GM21737 (cell line): ENCODE results near the gene ZNF569.
A peak's percentile ranks its signal among the peaks of the same experiment; 100 is the strongest.
"Not testable (repeated sequence)": the region's sequence is repeated elsewhere in the genome, so short reads cannot be mapped to it uniquely, and the experiment has no call there.

Experiments
- ATAC-seq: cut with Tn5 transposase; IDR thresholded peaks from one replicate; pipeline ENCODE4 v1.9.1; 2021; ENCODE audit warnings: mild to moderate bottlenecking, moderate library complexity; ENCODE audit not compliant: unreplicated experiment

The ZNF569 gene

DNA sequence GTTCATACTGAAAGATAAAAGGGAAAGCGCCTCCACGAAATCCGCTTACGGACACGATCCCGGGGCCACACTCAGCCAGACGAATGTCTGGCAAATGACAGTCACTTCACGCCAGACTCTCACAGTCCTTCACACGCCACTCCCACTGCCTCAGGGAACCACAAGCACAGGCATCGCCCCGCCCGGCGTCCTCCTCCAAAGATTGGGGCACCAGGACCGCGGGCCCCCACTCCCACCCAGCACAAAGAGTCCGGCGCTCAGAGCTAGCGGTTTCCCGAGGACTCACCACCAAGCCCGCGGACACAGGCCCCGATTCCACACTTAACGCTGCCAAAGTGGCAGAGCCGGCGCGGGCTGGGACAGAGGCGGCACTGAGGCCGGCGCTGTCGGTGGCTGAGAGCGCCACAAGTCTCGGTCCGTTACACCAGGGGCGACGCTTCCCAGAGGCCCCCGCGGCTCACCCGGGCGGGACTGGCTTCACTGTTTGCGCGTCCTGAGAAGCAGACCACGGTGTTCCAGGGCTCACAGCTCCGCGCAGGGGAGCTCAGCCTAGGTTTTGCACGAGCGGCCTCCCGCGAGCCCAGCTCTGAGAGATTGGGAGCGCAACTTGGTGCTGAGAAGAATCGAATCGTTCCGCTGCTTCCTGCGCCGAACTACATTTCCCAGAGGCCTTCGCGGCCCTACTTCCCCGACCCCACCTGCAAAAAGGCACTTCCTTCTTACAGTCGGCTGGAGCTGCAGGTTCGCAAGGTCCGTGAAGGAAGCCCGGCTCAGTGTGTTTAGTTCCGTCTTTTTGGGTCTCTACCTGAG, at the start of gene ZNF569:
Gene ZNF569 (minus strand): TSS at position 647 of the 810 bp plus-strand sequence. CDS start 22,523 bp downstream, outside the sequence.
- peak; percentile 62 for ATAC-seq

DNA sequence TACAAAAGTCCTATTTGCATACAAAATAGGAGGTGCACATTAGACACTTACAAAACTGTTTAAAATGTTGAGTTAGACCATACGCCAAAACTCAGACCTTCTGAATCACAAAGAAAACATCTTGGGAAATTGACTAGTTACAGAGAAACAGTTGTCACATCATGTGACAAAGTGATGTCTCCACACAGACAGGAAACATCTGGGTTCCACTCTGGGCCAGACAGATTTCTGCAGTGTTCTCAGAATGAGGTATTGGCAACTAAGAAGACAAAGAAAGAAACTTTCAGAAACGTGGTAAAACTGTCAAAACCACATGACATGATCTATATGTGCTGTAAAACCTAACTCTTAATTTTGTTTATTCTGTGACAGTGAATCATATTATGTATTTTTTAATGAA, 46.2 kb upstream of the ZNF569 start:
- no peak for ATAC-seq

DNA sequence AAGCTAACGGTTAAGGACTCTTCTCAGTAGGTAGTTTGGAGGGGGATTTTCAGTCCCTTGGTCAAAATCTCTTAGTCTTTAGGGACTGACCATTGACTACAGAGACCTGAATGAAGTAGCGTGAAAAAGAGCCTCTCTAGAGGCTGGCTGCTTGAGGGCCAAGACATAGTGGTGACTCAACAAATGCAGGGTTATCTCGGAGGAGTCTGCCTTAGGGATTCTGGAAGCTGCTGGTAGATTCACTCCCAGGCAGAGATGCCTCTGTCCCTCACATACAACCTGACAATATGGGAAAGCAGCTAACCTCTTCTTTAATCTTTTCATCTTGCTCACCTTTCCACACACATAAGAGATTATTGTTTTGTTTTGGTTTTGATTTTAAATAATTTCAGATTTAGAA, 44.6 kb upstream of the ZNF569 start:
- no peak for ATAC-seq

DNA sequence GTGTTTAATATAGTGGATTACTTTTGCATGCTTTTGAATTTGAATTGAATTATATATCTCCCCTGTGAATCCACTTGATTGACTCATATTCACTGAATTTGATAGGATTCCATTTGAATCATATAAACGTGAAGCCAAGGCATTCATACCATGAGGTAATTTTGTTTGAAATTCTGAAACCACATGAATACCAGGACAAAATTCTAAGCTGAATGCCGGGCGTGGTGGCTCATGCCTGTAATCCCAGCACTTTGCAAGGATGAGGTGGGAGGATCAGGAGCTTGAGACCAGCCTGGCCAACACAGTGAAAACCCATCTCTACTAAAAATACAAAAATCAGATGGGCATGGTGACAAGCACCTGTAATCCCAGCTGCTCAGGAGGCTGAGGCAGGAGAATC, 43.9 kb upstream of the ZNF569 start:
- no peak for ATAC-seq

DNA sequence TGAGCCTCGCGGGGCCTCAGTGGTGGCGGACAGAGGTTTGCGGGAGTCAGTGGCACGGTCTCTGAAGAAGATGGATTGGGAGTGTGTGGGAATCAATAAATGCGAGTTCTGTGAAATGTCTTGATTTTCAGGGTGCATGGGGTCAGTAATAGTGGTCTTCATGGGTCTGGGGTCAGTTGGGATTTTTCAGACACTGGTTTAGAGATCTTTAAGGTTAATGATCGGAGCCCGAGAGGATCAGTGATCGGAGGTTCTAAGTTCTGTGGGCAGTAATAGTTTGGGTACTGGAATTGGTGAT, 39.9 kb upstream of the ZNF569 start:
- no peak for ATAC-seq

DNA sequence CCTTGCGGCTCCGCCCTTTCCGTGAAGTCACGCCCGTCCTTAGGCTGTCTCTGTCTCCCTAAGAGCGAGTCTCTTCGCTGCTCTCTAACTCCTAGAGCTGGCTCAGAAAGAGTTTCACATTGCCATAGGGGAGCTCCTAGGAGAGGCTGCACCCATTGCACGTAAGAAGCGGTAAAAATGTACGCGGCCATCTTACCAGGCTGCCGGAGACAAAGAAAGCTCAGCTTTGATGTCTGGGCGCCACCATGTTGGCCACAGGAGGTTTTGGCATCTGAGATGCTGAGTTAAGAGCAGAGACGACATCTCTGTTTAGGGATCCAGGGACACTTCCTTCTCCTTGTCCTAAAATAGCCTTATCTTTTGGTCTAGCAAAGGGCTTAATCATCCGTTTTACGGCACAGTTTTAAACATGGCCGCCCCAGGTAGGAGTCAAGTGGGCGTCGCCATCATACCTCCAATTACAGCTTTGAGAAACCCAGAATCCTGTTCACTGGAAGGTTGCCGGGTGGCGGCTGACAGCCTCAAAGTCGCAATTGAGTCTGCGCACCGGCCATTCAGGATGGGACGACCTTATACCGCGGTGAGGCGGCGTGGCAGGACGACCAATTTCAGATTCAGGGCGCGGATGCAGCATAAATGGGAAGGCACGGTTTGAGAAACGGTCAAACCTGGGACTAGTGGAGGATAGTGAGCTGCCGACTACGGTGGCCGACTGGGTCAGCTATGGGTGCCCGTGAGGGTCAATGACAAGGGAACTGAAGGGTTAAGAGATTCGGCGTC, 39.3 kb upstream of the ZNF569 start, which contains the start of gene ZNF793:
Gene ZNF793 (plus strand): TSS at position 553 of the 780 bp plus-strand sequence. CDS start 16,501 bp downstream, outside the sequence.
- ATAC-seq = peak; percentile 67

DNA sequence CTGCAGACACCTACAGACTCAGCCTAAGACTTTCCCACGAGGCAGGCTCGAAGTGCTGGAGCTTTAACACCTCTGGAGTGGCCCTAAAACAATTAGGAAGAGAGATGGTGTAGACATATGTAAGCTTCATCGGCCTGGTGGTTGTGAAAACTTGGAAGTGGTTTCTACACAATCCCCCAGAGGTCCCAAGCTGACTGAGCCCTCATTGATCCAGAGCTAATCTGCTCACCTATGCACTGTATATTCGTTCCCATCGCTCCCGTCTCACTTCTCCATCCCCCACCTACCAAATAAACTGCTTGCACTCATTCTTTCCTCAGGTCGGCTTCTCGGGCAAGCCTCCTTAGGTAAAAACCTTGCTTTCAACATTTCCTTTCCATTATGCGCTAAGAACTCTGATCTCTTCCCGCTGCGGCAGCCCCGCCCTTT, 38.7 kb upstream of the ZNF569 start:
- peak; percentile 27 for ATAC-seq

DNA sequence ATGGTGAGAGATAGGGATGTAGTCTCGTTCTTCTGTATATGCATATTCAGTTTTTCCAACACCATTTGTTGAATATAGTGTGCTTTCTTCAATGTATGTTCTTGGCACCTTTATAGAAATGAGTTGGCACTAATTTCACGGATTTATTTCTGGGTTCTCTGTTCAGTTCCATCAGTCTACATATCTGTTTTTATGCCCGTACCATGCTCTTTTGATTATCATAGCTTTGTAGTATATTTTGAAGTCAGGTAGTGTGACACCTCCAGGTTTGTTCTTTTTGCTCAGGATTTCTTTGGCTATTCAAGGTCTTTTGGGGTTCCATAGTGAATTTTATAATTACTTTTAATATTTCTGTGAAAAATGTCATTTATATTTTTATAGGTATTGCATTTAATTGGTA, 25.0 kb upstream of the ZNF569 start:
- ATAC-seq = no peak

DNA sequence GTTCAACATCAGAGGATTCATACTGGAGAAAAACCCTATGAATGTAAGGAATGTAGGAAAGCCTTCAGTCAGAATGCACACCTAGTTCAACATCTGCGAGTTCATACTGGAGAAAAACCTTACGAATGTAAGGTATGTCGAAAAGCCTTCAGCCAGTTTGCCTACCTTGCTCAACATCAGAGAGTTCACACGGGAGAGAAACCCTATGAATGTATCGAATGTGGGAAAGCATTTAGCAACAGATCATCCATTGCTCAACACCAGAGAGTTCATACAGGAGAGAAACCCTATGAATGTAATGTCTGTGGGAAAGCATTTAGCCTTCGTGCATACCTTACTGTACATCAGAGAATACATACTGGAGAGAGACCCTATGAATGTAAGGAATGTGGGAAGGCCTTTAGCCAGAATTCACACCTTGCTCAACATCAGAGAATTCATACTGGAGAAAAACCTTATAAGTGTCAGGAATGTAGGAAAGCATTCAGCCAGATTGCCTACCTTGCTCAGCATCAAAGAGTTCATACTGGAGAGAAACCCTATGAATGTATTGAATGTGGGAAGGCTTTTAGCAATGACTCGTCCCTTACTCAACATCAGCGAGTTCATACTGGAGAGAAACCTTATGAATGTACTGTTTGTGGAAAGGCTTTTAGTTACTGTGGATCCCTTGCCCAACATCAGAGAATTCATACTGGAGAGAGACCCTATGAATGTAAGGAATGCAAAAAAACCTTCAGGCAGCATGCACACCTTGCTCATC, 17.3 kb upstream of the ZNF569 start:
- no peak for ATAC-seq

DNA sequence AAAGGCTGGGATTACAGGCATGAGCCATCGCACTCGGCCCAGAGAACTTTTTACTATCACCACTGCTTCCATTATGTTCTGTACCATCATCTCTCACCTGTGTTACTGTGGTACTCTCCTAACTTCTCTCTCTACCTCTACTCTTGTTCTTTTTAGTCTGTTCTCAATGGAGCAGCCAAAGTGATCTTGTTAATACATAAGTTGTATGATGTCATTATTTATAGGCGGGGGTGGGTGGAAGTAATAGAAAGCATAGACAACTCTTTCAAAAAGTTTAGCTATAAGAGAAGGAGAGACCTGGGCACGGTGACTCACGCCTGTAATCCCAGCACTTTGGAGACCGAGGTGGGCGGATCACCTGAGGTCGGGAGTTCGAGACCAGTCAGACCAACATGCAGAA, 4.9 kb upstream of the ZNF569 start:
- ATAC-seq = no peak

DNA sequence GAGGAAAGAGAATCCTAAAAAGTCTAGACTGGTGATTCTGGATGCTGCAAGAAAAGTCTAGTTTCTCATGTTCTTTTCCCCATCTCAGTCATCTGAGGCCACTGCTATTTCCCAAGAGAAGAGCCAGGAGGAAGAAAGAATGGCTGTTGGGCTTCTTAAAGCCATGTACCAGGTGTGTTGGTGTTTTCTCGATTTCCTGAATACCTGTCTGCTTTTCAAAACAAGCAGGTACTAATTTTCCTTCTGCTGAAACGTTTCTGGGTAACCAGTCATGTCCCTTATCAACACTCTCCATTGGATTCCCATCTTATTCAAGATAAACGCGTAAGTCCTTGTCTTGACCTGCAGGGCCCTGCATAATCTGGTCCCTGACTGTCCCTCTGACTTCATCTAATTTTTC, 3.0 kb upstream of the ZNF569 start:
- no peak for ATAC-seq

DNA sequence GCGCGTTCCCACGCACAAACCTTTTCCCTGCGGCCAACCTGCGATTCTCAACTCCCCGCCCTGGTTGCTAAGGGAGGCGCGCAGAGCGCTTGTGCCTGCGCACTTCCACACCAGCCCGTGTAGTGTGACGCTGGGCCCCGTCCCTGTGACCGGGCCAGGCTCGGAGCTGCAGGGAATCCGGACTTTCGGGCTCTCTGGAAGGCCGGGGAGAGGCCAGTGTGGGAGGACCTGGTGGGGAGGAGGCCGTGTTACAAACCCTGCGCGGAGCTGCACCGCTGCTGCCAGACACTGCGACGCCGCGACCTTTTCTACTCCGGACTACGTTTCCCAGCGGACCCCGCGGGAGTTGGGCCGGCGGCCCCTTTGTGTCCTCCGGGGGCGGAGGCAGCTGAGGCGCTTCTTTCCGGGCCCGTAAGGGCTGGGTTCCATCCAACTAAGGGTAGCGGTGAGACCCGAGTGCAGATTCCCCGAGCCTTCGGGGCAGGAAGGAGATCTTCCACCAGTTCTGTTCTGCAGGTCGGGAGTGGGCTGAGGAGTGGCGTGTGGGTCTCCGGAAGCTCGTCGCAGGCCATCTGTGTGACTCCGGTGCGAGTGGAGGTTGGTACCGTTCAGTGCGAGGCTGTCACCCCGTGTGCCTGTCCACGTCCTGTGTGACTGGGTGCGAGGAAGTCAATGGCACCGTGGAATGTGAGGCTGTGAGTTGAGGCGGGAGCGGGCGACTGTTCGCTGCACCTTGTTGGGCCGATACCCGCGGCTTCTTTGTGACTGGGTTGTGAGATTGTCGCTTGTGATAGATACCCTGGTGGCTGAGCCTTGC, 1.9 kb upstream of the ZNF569 start, which contains the start of gene ZNF570:
Gene ZNF570 (plus strand): TSS at position 396 of the 817 bp plus-strand sequence. CDS start 999 bp downstream, outside the sequence.
- ATAC-seq = peak; percentile 53

DNA sequence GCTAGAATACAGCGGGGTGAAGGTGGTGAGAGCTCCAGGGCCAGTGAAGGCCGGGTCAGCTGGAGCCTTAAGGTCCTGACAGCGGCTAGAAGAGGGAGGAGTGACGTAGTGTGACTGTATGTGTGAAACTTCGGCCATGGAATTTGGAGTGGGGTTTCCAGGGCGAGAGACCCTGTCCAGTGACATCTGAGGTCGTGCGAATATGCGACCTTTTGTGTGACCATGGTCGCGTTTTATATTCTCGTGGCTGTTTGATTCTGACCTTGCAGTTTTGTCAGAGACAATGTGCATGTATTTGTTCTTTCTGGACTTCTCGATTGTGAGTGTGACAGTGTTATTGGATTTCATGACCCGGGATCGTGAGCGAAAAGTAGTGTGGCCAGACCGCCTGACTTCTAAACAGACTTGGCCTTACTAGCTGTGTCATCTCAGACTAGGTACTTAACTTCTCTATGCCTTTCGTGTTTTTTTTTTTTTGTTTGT, 405 bp upstream of the ZNF569 start:
- ATAC-seq = no peak

DNA sequence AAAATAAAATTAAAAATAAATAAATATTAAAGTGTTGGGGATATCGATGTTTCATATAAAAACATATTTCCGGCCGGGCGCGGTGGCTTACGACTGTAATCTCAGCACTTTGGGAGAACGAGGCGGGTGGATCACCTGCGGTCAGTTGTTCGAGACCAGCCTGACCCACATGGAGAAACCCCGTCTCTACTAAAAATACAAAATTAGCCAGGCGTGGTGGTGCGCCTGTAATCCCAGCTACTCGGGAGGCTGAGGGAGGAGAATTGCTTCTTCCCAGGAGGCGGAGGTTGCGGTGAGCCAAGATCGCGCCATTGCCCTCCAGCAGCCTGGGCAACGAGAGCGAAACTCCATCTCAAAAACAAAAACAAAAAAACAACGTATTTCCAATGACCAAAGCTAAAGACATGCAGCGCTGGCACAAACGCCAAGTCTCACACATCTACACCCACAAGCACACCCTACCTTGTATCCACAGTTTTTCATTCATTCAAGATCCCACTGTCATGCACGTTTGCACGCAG, 907 bp downstream of the ZNF569 start:
- no peak for ATAC-seq

DNA sequence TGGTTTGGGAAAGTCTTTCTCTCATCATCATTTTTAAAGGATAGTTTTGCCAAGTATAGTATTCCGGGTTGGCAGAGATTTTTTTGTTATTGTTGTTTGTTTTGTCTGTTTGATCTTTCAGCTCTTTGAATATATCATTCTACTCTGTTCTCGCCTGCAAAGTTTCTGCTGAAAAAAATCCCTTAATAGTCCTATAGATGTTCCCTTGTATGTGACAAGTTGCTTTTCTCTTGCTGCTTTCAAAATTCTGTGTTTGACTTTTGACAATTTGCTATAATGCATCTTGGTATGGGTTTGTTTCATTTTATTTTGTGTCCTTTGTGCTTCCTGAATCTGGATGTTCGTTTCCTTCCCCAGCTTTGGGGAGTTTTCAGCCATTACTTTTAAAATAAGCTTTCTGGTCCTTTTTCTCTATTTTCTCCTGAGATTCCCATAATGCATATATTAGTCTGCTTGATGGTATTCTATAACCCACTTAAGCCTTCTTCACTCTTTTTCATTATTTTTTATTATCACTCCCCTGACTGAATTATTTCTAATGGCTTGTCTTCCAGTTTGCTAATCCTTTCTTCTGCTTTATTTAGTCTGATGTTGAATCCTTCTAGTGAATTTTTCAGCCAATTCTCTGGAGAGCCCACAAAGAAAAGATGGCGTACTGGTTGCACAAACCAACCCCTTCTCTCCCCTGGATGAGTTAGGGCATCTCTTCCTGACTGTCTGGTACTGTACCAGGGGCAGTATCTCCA, 14.6 kb downstream of the ZNF569 start:
- ATAC-seq = no peak

DNA sequence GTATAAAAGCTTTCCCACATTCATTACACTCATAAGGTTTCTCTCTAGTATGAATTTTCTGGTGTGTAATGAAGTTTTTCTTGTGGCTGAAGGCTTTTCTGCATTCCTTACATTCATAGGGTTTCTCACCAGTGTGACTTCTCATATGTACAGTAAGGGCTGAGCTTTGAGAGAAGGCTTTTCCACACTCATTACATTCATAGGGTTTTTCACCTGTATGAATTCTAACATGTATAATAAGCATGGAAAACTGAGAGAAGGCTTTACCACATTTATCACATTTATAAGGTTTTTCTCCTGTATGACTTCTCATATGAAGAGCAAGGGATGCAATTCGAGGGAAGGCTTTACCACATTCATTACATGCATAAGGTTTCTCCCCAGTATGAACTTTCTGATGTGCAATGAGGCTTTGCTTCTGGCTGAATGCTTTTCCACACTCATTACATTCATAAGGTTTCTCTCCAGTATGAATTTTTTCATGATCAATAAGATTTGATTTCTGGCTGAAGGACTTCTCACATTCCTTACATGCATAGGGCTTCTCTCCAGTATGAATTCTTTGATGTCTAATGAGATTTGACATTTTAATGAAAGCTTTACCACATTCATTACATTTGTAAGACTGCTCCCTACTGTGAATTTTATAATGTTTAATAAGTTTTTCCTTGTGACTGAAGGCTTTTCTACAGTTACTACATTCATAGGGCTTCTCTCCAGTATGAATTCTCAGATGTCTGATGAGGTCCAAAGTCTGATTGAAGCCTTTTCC, 53.7 kb downstream of the ZNF569 start:
- ATAC-seq = no peak

DNA sequence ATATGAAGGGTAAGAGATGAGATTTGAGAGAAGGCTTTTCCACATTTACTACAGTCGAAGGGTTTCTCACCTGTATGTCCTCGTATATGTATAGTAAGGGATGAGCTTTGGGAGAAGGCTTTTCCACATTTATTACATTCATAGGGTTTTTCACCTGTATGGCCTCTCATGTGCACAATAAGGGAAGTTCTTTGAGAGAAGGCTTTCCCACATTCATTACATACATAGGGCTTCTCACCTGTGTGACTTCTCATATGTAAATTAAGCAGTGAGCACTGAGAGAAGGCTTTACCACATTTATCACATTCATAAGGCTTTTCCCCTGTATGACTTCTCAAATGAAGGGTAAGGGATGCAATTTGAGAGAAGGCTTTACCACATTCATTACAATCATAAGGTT, 54.5 kb downstream of the ZNF569 start:
- ATAC-seq = no peak

DNA sequence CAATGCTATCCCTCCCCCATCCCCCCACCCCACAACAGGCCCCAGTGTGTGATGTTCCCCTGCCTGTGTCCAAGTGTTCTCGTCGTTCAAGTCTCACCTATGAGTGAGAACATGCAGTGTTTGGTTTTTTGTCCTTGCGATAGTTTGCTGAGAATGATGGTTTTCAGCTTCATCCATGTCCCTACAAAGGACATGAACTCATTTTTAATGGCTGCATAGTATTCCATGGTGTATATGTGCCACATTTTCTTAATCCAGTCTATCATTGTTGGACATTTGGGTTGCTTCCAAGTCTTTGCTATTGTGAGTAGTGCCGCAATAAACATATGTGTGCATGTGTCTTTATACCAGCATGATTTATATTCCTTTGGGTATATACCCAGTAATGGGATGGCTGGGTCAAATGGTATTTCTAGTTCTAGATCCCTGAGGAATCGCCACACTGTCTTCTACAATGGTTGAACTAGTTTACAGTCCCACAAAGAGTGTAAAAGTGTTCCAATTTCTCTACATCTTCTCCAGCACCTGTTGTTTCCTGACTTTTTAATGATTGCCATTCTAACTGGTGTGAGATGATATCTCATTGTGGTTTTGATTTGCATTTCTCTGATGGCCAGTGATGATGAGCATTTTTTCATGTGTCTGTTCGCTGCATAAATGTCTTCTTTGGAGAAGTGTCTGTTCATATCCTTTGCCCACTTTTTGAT, 61.0 kb downstream of the ZNF569 start:
- ATAC-seq = not testable (repeated sequence)
